Upper lobe of right lung (tissue), 1 donor: ENCODE results near the gene LYPD6. TPM values are rescaled to one million over a fixed set of nuclear protein-coding genes. Genes with fewer than 3 reads are reported as not detected.

Experiments used
- ATAC-seq: fragments of 200-7000 bp; cut with Tn5 transposase; one replicate; pipeline ENCODE4 v1.9.1; 2020; ENCODE audit warnings: mild to moderate bottlenecking, moderate library complexity
- DNase-seq: peaks from one replicate; pipeline ENCODE4 v3.0.0-alpha.2; 2020
- H3K27ac ChIP-seq: fragments of 200-600 bp; one replicate; pipeline ENCODE4 v1.8.0; 2022
- H3K27me3 ChIP-seq: fragments of 200-600 bp; one replicate; pipeline ENCODE4 v1.8.0; 2022; ENCODE audit warnings: mild to moderate bottlenecking
- H3K36me3 ChIP-seq: fragments of 200-600 bp; one replicate; pipeline ENCODE4 v1.8.0; 2022
- H3K4me1 ChIP-seq: fragments of 200-600 bp; one replicate; pipeline ENCODE4 v1.8.0; 2022
- H3K4me3 ChIP-seq: fragments of 200-600 bp; one replicate; pipeline ENCODE4 v1.8.0; 2022; ENCODE audit warnings: mild to moderate bottlenecking
- H3K9me3 ChIP-seq: fragments of 200-600 bp; one replicate; pipeline ENCODE4 v1.8.0; 2022
- intact Hi-C: fragments of 100-400 bp; cut with DNase I; formaldehyde crosslinking; loops from one replicate; pipeline ENCODE4 v1.11.0; 2022
- total RNA-seq: library from RNA; stranded (reverse); fragmentation: NEBNext Ultra II Directional; extraction: Animal tissue kit (Norgen Biotek cat#: 25700); gene quantifications from one replicate; pipeline ENCODE4 v1.2.1, GENCODE V29; 2021
- TF ChIP-seq, protein P1 (sequence below): fragments of 200-600 bp; IDR thresholded peaks from one replicate; pipeline ENCODE4 v1.8.0; 2022; ENCODE audit warnings: antibody characterized with exemption
- donor health status: DM: no; HTN: yes; CAD: no; lungs with severe emphysema.

LYPD6 gene
- total RNA-seq, 1 donor from 2014 or later = 0.29 TPM

DNA sequence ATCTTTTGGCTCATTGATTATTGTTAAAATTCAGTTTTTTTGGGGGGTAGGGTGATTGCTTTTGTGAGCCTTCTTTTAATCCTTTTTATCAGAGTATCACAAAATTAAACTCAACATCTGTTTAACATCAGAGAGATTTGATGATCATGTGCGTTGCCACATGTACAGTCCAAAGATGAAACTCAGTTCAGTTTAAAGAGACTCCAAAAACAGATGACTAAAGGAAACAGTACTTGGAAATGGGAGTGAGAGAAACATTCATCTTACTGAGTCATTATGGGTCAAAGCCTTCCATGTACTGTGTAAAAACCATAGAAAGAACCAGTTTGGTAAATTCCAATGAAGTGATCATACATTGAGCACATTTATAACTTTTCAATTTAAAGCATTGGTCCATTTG lies 53.0 kb downstream of the LYPD6 start:
- TF ChIP-seq, protein P1, sequence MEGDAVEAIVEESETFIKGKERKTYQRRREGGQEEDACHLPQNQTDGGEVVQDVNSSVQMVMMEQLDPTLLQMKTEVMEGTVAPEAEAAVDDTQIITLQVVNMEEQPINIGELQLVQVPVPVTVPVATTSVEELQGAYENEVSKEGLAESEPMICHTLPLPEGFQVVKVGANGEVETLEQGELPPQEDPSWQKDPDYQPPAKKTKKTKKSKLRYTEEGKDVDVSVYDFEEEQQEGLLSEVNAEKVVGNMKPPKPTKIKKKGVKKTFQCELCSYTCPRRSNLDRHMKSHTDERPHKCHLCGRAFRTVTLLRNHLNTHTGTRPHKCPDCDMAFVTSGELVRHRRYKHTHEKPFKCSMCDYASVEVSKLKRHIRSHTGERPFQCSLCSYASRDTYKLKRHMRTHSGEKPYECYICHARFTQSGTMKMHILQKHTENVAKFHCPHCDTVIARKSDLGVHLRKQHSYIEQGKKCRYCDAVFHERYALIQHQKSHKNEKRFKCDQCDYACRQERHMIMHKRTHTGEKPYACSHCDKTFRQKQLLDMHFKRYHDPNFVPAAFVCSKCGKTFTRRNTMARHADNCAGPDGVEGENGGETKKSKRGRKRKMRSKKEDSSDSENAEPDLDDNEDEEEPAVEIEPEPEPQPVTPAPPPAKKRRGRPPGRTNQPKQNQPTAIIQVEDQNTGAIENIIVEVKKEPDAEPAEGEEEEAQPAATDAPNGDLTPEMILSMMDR = no peak
- H3K27me3 ChIP-seq = no peaks in the 10 kb centered on the region
- DNase-seq (no peak), ATAC-seq (no peak)
- no peaks in the 10 kb centered on the region for H3K4me1 ChIP-seq
- H3K36me3 ChIP-seq = no peaks in the 10 kb centered on the region
- intact Hi-C loops = no loop called here
- H3K9me3 ChIP-seq = no peaks in the 10 kb centered on the region
- no peak overlapping the region for H3K27ac ChIP-seq
- H3K4me3 ChIP-seq = no peak overlapping the region

DNA sequence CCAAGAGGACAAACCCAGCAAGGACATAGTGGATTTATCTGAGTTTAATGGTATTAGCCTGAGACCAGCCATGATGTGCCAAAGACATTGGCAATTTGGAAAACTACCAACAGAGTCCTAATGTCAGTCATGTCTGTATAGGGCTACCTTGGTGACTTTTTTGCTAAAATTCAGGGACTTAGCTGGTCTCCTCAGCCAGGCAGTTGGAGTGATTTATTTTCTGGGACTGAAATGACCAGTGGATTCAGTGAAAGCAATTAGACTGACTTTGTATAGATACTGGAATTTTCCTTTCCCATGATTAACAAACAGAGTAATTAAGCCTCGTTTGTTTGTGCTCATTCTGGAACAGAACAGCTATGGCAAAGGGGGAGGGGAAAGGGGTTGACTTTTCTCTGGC lies 55.0 kb downstream of the LYPD6 start:
- Histone ChIP-seq H3K36me3 (no peaks in the 10 kb centered on the region), H3K27ac (no peak overlapping the region), H3K9me3 (no peaks in the 10 kb centered on the region), H3K27me3 (no peaks in the 10 kb centered on the region), H3K4me1 (no peaks in the 10 kb centered on the region), H3K4me3 (no peak overlapping the region)
- DNase-seq = no peak
- TF ChIP-seq, protein P1 = no peak
- intact Hi-C loops = no loop called here
- no peak for ATAC-seq

DNA sequence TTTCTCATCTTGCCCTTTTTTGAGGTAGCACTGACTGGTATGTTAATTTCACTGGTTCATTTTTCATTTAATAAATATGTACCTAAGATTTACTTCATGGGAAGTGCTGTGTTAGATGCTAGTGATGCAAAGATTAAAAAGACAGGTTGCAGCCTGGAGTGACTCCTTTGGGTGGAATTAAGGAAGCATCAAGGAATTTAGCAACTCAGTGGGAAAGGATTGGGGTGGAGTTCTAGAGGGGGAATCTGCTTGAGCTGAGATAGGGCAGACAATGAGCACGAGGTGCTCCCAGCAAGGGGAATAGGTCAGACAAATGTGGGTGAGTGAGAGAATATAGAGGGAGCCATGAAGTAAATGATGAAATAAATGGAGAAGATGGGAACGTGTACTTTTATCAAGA lies 57.0 kb downstream of the LYPD6 start:
- TF ChIP-seq, protein P1 = no peak
- H3K9me3 ChIP-seq = no peaks in the 10 kb centered on the region
- DNase-seq = no peak
- H3K4me1 ChIP-seq = no peaks in the 10 kb centered on the region
- H3K27me3 ChIP-seq = no peaks in the 10 kb centered on the region
- intact Hi-C loops = no loop called here
- no peak overlapping the region for H3K4me3 ChIP-seq
- ATAC-seq = no peak
- no peak overlapping the region for H3K27ac ChIP-seq
- no peaks in the 10 kb centered on the region for H3K36me3 ChIP-seq

DNA sequence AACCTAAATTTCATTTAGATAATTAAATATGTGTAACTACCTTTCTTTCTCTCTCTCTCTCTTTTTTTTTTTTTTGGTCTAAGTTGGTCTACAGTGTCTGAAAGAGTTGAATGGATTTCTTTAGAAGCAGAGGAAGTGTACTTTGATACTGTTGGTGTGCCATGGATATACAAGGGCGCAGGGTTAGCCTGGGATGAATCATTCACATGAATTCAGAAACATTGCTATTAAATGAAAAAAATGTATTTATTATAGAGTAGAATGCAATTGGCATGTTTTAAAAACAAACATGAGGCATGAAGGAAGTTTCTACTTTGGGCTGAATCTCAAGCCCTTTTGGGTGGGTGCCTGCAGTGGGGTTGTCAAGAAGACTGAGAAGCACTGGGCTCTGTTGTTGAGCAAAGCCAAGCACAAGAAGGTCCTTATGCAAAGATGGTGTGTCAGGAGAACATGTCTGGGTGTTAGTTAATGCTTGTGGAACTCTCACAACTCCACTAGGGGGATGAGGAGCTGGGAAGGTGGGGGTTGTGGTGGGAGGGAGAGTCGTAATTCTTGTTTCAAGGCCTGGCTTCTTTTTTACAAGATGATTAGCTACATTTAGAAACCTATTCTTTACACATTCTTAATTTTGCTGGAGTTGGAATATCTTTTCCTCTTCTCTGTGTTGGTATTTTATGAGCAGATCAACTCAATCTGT lies 57.9 kb downstream of the LYPD6 start:
- Histone ChIP-seq H3K9me3 (no peaks in the 10 kb centered on the region), H3K36me3 (no peaks in the 10 kb centered on the region), H3K4me3 (no peak overlapping the region), H3K27me3 (no peaks in the 10 kb centered on the region), H3K27ac (no peak overlapping the region), H3K4me1 (no peaks in the 10 kb centered on the region)
- DNase-seq (no peak), ATAC-seq (no peak)
- TF ChIP-seq, protein P1 = no peak
- intact Hi-C loops = no loop called here

- no peaks in the 10 kb centered on the region for H3K27me3 ChIP-seq
- no peak overlapping the region for H3K27ac ChIP-seq
- TF ChIP-seq, protein P1 = no peak
- no peaks in the 10 kb centered on the region for H3K9me3 ChIP-seq
- no peaks in the 10 kb centered on the region for H3K4me1 ChIP-seq
- ATAC-seq (no peak), DNase-seq (no peak)
- intact Hi-C loops = no loop called here
- H3K36me3 ChIP-seq = no peaks in the 10 kb centered on the region
- H3K4me3 ChIP-seq = no peak overlapping the region
Measured at GRCh38 chr2:149389506-149390167, 59.2 kb downstream of the LYPD6 start.
